H1 (cell line): Measurements from ENCODE around the gene MBLAC1. TPM values are rescaled to one million over a fixed set of nuclear protein-coding genes. Genes with fewer than 3 reads are reported as not detected.

Experiments
- EGR1 ChIP-seq: IDR thresholded peaks from 2 replicates; pipeline ENCODE4 v1.6.1; 2011; ENCODE audit warnings: low read depth, low read length, borderline replicate concordance
- PHF8 ChIP-seq: fragments of 200-600 bp; sonication (generic); conservative IDR thresholded peaks from 2 replicates; pipeline ENCODE4 v1.7.1; 2012; ENCODE audit warnings: low read depth, mild to moderate bottlenecking, inconsistent platforms, low read length, moderate library complexity
- SUZ12 ChIP-seq: fragments of 200-600 bp; sonication (generic); IDR thresholded peaks from 2 replicates; pipeline ENCODE4 v1.6.1; 2012; ENCODE audit warnings: mild to moderate bottlenecking, inconsistent platforms, low read length, moderate library complexity, mixed read lengths
- polyA plus RNA-seq, 7 experiments: library from polyadenylated mRNA; depleted of rRNA in 3 of 7; stranded (reverse) in 5 of 7; unstranded in 2 of 7; fragments of >200 nt in 5 of 7; fragments of 200-250 nt in 2 of 7; gene quantifications; 1 replicate in 5 of 7; 2 replicates in 1 of 7; 4 replicates in 1 of 7; pipeline versions ENCODE4 v1.2.1 to v1.2.3, GENCODE V29; 2011 to 2013; ENCODE audit warnings: missing spikeins in 2 of 7, mixed read lengths in 2 of 7
- total RNA-seq: library from RNA; stranded (reverse); fragmentation: NEBNext Ultra II Directional; extraction: Animal tissue kit (Norgen Biotek cat#: 25700); gene quantifications from 2 replicates; pipeline ENCODE4 v1.2.1, GENCODE V29; 2021
- TF ChIP-seq, protein P1 (sequence below), 3 experiments: IDR thresholded peaks; 1 replicate in 2 of 3; 2 replicates in 1 of 3; pipeline versions ENCODE4 v1.5.1 to v1.6.1; 2011; ENCODE audit warnings: low read length in 3 of 3, mild to moderate bottlenecking in 3 of 3, inconsistent platforms in 2 of 3, low read depth in 1 of 3, moderate library complexity in 1 of 3; ENCODE audit not compliant: insufficient read depth in 1 of 3; ENCODE audit errors: control extremely low read depth in 1 of 3

The MBLAC1 gene
- total and polyA plus RNA-seq, 2 of the 8 experiments (the other 6 are each of a cell fraction or from before 2014, with no cell fraction given) = 1.00 to 1.7 TPM

GRCh38 chr7:100100420-100101015 lies 26.2 kb upstream of the MBLAC1 start (continued):
- TF ChIP-seq, protein P1, sequence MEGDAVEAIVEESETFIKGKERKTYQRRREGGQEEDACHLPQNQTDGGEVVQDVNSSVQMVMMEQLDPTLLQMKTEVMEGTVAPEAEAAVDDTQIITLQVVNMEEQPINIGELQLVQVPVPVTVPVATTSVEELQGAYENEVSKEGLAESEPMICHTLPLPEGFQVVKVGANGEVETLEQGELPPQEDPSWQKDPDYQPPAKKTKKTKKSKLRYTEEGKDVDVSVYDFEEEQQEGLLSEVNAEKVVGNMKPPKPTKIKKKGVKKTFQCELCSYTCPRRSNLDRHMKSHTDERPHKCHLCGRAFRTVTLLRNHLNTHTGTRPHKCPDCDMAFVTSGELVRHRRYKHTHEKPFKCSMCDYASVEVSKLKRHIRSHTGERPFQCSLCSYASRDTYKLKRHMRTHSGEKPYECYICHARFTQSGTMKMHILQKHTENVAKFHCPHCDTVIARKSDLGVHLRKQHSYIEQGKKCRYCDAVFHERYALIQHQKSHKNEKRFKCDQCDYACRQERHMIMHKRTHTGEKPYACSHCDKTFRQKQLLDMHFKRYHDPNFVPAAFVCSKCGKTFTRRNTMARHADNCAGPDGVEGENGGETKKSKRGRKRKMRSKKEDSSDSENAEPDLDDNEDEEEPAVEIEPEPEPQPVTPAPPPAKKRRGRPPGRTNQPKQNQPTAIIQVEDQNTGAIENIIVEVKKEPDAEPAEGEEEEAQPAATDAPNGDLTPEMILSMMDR (IDR thresholded peaks at IDR 0.05; ENCODE audit: control extremely low read depth in 1 of 3, insufficient read depth in 1 of 3, low read depth in 1 of 3, low read length in 3 of 3) = no peak
- TF ChIP-seq EGR1 (peak; percentile 55; the same call in 1 of the 2 replicates), SUZ12 (no peak), PHF8 (no peak; the same call in 1 of the 2 replicates)
